ENCODE measurements around the gene MNT. TPM values are rescaled to one million over a fixed set of nuclear protein-coding genes. Genes with fewer than 3 reads are reported as not detected.
A peak's percentile ranks its signal among the peaks of the same experiment; 100 is the strongest.

Gene MNT
- total and polyA plus RNA-seq, 9 of the 15 experiments (the other 6 are each of a cell fraction or from before 2014, with no cell fraction given): 0.18 to 23.8 (median 5.3) TPM

DNA sequence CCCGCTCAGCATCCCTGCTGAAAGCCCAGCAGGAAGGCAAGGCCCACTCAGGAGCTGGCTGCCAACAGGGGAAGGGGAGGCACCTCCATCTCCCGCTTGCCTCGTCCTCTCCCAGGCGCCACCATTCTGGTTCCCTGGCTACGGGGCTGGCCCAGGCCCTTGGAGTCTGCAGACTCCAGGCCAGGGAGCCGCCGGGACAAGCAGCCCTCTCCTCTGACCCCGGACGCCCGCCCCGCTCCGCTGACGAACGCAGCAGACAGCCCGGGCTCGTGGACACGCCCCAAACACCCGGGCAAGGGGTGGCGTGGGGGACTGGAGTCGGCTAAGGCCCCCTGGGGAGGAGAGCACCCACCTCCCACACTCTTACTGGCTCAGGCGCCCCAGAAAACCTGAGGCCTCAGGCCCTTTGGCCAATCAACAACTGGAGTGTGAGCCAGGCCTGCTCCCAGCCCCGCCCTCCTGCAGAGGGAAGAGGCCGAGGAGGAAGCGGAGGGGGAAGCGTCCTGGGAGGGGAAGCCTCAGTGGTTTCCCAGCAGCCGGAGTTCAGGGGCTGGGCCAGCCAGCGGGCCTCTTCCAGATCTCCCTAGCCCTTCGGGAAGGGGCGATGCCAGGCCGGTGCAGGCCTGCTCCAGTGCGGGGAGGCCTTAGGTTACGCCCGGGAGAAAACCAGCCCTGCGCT is 4.2 kb downstream of the MNT start:
- 0 out of 2 replicates have a peak, but pooled peaks cover 3% of the 10 kb centered on the region for H4K20me1 ChIP-seq (replicated peaks; ENCODE audit: control insufficient read depth, insufficient read depth, low read length)
- peaks cover 68% of the 10 kb centered on the region for H3K79me2 ChIP-seq (ENCODE audit: control insufficient read depth, insufficient read depth, low read length)
- 1% methylated on average over 25 of the region's 34 CpGs for WGBS (ENCODE audit: insufficient coverage, low coverage, missing lambda C conversion rate)
- H3K9me3 ChIP-seq (replicated peaks; ENCODE audit: control insufficient read depth, insufficient read depth, low read depth, low read length): no peaks in the 10 kb centered on the region
- H3K4me3 ChIP-seq: peak overlapping the region; percentile 29; the same call in 1 of the 2 replicates
- peak overlapping the region; percentile 79 to 90 for H3K9ac ChIP-seq (ENCODE audit: insufficient read depth in 1 of 2, low read depth in 2 of 2, low read length in 2 of 2)
- BruUV-seq (replicated peaks): no TSS peak
- no peaks in the 10 kb centered on the region for H3K27me3 ChIP-seq (ENCODE audit: control insufficient read depth in 2 of 2, insufficient read depth in 2 of 2, low read length in 2 of 2)
- DNase-seq (ENCODE audit: extremely low read depth in 1 of 4, low spot score in 3 of 4) (peak; percentile 47 to 95 (median 66)), FAIRE-seq (peak; percentile 98), ATAC-seq (peak; percentile 43)
- intact Hi-C loops (cut with micrococcal nuclease): no loop called here
- H3K4me2 ChIP-seq (ENCODE audit: insufficient read depth, low read length): peak overlapping the region; percentile 79
- in situ Hi-C loops (cut with MboI): no loop called here
- peak overlapping the region; percentile 100 for H3K27ac ChIP-seq (ENCODE audit: extremely low read depth, low read depth, low read length)
- ChIA-PET CTCF (ENCODE audit: low intra/inter-chr PET ratio) (no interaction called here), POLR2A (interaction anchor here (0.6 kb wide), 1 partner anchor 129 kb away, joined by 3 read pairs; no protein-coding TSS in a partner anchor)
- H3K36me3 ChIP-seq (ENCODE audit: control insufficient read depth, insufficient read depth, low read length): peaks cover 6% of the 10 kb centered on the region; the same call in 1 of the 3 replicates
- peaks cover 3% of the 10 kb centered on the region for H3K9me1 ChIP-seq (ENCODE audit: control insufficient read depth, insufficient read depth, low read length)
- peaks cover 34 to 86% of the 10 kb centered on the region in 2 experiments for H3K4me1 ChIP-seq (replicated peaks in 1 of 2; ENCODE audit: control insufficient read depth in 2 of 2, insufficient read depth in 2 of 2, low read length in 2 of 2)
- H2AFZ ChIP-seq (ENCODE audit: low read depth, low read length): no peak overlapping the region
- TF ChIP-seq MAZ (CRISPR knock-in tag; conservative IDR thresholded peaks at IDR 0.05 in 1 of 2, IDR thresholded peaks at IDR 0.05 in 1 of 2) (peak; percentile 65 to 81; a peak in 3 of 4 replicates), RNF2 (IDR thresholded peaks at IDR 0.05) (0 out of 2 replicates have a peak, but pooled peaks have one; percentile 12), ZNF24 (IDR thresholded peaks at IDR 0.05) (no peak), MAX (CRISPR knock-in tag; IDR thresholded peaks at IDR 0.05) (peak; percentile 55; the same call in 1 of the 2 replicates), SRSF1 (IDR thresholded peaks at IDR 0.05; ENCODE audit: low read depth, low read length) (no peak), RFX5 (IDR thresholded peaks at IDR 0.05; ENCODE audit: low read depth, low read length) (no peak), MTA2 (IDR thresholded peaks at IDR 0.05; ENCODE audit: low read depth) (no peak), ZNF12 (CRISPR knock-in tag; IDR thresholded peaks at IDR 0.05) (0 out of 2 replicates have a peak, but pooled peaks have one; percentile 39), MBD2 (IDR thresholded peaks at IDR 0.05; ENCODE audit: borderline replicate concordance, low read depth) (peak; percentile 44; the same call in 1 of the 2 replicates), NEUROD1 (IDR thresholded peaks at IDR 0.05; ENCODE audit: borderline replicate concordance, low read depth, low read length, partially characterized antibody) (peak; percentile 45), NFYB (IDR thresholded peaks at IDR 0.05; ENCODE audit: extremely low read depth, insufficient read length) (peak; percentile 73), SPI1 (IDR thresholded peaks at IDR 0.05; ENCODE audit: borderline replicate concordance, low read depth, low read length) (peak; percentile 67; the same call in 1 of the 2 replicates), FOS (IDR thresholded peaks at IDR 0.05; ENCODE audit: extremely low read depth, insufficient read length) (peak; percentile 30), MYC (IDR thresholded peaks at IDR 0.05; ENCODE audit: low read depth, low read length) (peak; percentile 7; the same call in 1 of the 2 replicates), MYC (CRISPR knock-in tag; IDR thresholded peaks at IDR 0.05; ENCODE audit: borderline replicate concordance, low read depth) (no peak), NRF1 (conservative IDR thresholded peaks at IDR 0.05 in 1 of 2, IDR thresholded peaks at IDR 0.05 in 1 of 2) (peak; percentile 52 to 64), NFIX (CRISPR knock-in tag; IDR thresholded peaks at IDR 0.05; ENCODE audit: low read depth) (no peak), CXXC5 (CRISPR knock-in tag; IDR thresholded peaks at IDR 0.05) (peak; percentile 63), SNRNP70 (optimal IDR thresholded peaks at IDR 0.05; ENCODE audit: low read depth, low read length) (no peak)
- TF ChIP-seq, protein P1, sequence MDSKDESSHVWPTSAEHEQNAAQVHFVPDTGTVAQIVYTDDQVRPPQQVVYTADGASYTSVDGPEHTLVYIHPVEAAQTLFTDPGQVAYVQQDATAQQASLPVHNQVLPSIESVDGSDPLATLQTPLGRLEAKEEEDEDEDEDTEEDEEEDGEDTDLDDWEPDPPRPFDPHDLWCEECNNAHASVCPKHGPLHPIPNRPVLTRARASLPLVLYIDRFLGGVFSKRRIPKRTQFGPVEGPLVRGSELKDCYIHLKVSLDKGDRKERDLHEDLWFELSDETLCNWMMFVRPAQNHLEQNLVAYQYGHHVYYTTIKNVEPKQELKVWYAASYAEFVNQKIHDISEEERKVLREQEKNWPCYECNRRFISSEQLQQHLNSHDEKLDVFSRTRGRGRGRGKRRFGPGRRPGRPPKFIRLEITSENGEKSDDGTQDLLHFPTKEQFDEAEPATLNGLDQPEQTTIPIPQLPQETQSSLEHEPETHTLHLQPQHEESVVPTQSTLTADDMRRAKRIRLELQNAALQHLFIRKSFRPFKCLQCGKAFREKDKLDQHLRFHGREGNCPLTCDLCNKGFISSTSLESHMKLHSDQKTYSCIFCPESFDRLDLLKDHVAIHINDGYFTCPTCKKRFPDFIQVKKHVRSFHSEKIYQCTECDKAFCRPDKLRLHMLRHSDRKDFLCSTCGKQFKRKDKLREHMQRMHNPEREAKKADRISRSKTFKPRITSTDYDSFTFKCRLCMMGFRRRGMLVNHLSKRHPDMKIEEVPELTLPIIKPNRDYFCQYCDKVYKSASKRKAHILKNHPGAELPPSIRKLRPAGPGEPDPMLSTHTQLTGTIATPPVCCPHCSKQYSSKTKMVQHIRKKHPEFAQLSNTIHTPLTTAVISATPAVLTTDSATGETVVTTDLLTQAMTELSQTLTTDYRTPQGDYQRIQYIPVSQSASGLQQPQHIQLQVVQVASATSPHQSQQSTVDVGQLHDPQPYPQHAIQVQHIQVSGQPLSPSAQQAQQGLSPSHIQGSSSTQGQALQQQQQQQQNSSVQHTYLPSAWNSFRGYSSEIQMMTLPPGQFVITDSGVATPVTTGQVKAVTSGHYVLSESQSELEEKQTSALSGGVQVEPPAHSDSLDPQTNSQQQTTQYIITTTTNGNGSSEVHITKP (IDR thresholded peaks at IDR 0.05; ENCODE audit: partially characterized antibody): peak; percentile 41

Data from K562 (cell line).